Amygdala (tissue), 56 donors: ENCODE data around the gene BMS1.
"Not testable (repeated sequence)": the region's sequence is repeated elsewhere in the genome, so short reads cannot be mapped to it uniquely, and the experiment has no call there.

Source experiments
- DNase-seq, 56 donors: peaks; one replicate each; lab custom pipeline; 2025; lab: John Stamatoyannopoulos, UW

Gene BMS1

DNA sequence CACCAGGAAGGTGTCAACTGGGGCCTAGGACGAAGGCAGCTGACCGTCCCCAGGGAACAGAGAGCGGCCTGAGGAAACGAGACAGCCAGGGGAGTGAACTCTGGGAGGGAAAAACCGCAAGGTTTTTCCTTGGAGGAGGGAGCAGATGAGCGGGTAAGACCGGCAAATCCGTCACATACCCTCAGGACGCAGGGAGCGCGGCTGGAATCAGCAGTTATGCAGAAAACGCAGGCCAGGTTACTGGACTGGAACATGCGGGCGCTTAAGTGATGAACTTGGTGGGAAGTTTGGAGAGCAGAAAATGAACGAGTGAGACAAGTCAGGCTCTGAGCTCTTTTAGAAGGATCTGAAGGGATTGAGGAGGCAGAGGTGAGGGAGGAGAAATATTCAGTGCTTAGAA is 76.7 kb downstream of the BMS1 start:
- no peak for DNase-seq

DNA sequence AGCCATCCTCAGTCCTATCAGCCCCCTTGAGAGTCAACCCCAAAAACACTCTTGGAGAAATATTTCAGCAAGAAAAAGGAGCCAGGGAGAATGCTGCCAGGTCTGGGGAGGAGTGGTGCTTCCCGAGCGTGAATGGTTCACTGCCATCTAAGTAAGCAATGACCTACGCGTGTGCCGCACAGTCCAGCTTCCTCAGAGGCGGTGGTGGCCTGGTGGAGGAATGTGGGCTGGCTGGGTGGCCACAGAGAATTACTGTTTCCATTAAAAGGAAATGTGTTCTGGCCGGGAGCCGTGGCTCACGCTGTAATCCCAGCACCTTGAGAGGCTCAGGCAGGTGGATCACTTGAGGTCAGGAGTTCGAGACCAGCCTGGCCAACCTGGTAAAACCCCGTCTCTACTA is 77.4 kb downstream of the BMS1 start:
- DNase-seq, result not testable (repeated sequence)

DNA sequence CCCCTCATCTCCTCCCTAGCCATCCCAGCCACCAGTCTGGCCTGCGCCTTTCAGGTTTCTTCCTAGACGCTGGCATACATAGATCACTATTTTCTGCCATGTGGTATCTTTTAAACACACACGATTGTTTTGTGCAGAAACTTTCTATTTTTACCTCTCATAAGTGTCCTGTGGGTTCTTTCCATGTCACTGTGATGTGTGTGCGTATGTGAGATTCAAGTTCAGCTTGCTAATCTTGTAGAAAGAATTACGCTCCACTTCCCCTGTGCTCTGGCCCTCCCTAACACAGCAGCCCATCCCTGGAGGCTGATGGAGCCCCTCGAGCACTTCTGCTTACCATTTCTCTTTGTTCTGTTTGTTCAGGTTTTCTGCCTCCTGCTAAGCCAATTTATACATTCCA is 80.2 kb downstream of the BMS1 start:
- not testable (repeated sequence) for DNase-seq

DNA sequence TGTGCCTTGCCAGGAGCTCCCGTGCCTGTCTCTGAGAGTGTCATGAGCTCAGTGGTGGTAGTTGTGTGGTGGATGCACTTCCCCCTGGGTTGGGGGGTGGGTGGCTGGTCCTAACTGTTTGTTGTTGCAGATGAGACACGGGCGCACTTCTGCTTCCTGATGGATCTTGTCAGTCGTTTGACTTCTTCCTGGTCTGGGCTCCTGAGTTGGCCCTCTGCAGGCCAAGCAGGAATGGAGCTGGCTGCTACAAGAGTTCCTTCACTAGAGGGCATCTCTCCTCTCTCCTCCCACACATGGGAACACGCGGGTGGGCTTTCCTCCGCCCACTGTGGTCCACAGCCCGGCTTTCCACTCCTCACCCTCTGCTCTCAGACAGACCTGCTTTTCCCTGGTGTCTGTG is 82.0 kb downstream of the BMS1 start:
- no peak for DNase-seq

DNA sequence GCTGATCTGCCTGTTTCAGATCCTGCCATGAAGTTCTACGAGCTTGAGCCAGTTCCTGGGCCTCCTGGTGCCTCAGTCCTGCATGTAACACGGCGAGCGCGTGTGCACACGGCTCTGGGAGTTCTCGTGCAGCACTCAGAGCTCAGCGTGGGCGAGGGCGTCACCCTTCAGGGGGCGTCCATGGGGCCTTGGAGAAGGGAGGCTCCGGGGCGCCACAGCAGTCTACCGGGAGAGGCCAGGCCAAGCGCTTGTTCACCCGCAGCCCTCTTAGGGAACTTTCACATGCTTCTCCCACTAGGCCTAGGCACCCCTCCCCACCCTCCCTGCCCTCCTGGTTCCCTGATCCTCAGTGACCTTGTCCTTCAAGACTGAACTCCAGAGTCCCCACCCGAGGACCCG is 83.1 kb downstream of the BMS1 start:
- DNase-seq, result no peak

DNA sequence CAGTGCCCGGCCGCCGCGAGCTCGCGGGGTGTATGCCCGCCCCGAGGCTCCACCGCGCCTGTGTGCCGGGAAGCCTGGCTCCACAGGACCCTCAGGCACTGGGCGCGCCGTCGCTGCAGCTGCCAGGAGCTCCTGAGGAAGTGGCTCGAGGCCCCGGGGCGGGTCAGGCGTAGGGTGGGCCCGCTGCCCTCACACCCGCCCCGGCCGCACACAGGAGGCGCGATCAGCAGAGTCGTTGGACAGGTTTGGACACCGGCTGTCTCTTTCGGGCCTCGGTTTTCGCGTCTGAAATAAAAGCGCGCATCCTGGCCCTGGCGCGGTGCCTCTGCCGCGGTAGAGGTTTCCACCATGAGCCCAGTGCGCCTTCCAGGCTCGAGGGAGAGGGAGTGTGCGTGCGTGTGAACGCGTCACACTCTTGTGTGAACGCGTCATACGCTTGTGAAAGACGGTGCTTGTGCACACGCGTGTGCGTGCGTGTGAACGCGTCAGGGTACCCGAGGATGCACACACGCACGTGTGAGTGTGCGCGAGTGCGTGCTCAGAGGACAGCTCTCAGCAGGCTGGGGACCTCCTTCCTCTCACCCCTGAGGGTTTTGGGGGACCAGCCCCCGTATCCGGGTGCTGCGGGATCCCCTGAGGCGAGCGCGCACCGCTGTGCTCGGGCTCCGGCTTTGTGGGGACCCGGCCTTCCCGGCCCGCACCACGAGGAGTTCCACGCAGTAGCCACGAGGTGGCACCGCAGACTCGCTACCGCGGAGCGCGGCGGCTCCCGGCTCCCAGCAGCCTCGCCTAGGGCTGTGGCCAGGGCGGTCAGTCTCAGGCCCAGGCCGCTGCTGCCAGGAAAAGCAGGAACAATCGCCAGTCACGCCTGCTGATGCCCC is 83.8 kb downstream of the BMS1 start:
- DNase-seq, result peak in 49 of 56 donors; percentile 6 to 85 (median 51)

DNA sequence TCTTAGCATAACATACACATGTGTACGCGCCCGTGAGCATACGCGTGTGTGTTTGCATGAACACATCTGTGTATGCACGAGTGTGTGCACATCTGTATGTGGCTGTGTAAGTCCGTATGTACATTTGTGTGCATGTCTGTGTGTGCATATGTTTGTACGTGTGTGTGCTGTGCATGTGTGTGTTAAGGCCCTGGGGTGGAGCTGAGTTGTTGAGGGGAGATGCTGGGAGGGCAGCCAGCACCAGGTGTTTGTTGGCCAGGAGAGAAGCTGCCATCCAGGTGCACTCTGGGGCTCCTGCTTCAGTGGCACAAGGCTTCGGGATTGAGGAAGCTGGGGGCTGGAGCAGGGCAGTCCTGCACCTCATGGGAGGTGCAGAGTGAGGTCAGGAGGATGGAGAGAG is 85.0 kb downstream of the BMS1 start:
- no peak for DNase-seq

DNA sequence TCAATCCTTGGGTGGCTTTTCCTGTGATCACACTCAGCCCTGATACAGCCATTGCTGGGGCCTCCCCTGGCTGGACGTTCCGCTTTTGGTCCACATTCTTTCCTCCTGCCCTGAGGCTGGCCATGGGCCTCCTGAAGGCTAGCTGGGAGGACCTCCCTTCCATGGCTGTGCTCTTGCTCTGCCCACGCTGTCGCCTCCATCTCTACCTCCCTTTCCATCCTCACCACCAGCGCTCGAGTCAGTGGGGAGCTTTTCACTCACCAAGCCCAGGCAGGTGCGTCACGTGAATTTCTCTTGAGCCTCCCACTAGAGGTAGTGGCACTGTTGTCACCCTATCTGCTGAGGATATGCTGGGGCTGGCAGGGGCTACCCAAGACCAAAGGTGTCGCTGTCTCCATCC is 85.9 kb downstream of the BMS1 start:
- DNase-seq, result no peak

DNA sequence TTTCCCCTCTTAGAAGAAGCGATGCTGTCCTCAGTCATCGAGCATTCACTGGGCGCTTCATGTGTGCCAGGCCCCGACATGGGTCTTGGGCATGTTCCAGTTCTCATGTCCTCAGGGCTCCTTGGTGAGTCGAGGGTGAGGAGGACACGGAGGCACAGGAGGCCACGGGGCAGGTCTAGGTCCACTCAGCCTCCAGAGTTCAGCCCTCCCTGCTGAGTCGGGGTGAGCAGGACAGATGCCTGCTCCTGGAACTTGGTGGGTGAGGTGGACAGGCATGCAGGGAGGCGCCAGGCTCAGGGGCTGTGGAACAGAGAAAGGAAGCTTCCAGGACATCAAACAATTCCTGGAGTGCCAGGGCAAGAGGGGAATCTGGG is 87.4 kb downstream of the BMS1 start:
- no peak for DNase-seq

DNA sequence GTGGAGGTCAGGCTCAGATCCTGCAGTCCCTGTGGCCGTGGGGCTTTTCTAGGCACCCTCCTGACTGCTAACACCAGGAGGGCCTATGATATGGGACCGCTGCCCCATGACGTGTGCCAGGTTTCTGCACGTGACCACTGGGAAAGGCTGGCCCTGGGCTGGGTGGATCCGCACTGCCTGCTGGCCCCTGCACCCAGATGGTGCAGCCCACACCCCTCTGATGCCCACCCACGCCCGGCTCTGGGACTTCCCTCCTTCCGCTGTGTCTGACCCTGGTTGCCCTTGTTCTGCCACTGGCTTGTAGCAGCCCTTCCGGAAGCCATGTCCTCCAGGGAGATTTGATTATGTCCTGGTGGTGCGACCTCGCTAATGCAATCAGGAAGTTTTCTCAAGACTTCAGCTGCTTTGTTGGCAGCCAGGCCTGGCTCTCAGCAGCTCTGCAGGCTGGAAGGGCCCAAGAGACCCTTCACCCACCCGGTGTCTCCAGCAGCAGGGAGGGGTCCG is 88.6 kb downstream of the BMS1 start:
- not testable (repeated sequence) for DNase-seq

DNA sequence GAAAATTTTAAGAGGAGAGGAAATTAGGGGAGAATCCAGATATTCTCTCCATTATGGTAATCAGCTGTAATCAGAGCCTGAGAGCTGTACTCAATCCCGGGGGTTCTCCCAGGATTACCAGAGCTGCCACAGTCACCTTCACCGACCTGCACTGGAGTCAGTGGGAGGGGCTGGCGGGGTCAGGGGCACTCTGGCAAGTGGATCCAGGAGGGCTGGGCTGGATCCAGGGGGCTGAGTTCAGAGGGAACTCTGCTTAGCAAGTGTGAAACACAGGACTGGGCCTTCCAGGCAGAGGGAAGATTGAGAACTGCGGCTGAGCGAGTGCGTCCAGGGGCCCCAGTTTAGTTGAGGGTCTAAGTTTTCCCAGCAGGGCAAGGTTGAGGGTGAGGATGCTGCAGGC is 89.2 kb downstream of the BMS1 start:
- no peak for DNase-seq

DNA sequence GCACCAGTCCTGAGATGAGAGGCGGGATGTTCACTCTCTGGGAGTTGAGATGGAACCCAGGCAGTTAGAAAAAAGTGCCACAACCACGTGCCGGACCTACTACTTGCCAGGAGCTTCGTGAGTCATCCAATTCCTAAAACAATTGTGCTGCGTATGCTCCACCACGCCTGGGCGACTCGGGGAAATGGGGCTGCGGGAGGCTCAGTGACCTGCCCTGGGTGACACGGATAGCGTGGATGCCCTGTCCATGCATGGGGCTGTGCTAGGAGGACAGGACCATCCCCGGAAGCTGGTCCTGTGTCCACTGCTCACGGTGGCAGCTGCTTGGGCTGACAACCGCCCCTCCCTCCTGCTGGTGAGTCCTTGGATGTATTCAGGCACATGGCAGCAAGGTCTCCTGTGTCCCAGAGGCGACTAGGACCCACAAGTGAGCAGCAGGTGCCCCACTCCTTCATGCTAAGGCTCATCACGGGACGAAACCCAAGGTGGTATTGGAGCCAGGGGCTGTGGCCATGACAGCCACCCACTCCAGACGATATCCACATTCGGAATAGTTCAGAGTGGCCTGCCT is 90.4 kb downstream of the BMS1 start:
- DNase-seq, result no peak

DNA sequence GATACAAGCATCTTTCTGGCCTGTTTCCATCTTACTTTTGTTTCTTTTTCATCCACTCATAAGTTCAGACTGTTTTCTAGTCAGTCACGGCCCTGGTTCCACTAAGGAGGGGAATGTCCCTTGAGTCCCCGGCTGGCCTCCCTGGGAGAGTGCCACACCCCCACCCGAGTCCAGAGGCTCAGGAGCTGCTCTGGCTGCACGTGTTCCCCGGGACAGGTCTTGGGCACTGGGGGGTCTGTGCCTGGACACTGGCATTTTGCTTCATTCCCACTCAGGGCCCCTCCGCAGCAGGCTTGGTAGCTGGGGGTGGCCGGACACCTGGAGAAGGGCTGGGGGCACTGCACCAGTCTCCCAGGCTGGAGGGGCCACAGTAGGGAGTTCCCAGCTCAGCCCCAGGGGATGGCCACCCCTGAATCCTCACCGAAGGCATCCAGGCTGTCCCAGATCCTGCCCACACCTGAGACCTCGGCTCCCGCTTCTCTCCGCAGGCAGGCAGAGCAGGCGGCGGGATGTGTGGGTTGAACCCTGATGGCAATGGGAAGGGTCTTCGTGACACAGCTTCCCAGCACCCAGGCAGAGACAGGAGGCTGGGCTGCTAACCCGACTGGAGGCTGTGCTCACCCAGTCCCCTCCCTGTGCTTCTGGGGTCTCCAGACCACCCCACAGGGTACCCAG is 92.3 kb downstream of the BMS1 start:
- no peak for DNase-seq

DNA sequence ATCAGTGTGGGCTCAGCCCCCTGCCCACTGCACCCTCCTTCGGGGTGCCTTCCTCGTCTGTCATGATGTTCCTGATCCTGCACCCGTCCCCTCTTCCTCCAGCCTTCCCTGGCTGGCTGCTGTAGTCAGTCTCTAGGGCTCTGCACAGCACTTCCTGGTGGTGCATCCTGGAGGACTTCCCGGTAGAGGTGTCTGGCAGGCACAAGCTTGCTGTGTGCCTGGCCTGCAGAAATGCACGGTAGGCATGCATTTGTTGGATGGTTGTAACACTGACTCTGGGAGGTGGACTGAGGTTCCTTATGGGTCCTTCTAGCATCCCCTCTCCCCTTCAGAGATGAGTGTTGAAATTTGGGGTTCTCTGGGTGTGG is 92.8 kb downstream of the BMS1 start:
- DNase-seq, result no peak

DNA sequence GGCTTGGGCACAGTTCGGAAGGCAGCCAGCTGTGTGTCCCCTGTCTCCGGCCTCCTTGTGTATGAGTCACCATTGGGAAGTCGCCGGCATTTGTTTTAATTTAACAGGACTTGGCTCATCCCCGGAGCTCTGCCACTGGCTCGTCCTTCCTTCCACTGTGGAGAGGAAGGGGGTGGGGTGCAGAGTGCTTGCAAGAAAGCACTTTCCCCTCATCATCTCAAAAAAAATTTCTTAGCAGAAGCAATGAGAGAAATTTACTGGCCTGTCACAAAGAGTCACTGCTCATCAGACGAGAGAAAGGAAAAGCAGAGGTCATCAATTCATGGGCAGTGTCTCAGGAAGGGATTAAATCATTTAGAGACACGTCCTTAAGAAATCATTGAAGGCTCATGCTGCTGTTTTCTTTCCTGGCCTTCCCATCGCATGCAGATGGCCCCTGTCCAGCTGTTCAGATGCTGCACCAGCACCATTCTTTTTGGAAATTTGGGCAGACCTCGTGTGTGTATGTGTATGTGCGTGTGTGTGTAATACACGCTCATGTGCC is 93.3 kb downstream of the BMS1 start:
- peak in 2 of 56 donors; percentile 13 to 19 for DNase-seq

DNA sequence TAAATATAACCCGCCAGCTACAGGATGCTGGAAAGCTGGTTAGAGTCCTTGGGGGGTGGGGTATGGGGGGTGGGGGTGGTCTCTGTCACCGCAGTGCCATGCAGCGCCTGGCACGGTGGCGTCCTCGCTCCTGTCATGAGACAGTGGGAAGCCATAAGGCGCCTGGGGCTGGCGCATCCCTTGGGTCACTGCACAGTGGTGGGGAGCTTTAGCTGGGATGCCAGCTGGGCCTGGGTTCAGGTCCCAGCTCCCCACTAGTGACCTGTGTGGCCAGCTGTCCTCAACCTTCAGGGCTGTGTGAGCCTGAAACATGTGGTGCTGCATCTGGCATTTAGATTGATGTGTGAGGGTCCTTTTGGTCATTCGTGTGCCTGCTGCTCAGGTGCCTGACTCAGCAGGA is 93.9 kb downstream of the BMS1 start:
- no peak for DNase-seq

DNA sequence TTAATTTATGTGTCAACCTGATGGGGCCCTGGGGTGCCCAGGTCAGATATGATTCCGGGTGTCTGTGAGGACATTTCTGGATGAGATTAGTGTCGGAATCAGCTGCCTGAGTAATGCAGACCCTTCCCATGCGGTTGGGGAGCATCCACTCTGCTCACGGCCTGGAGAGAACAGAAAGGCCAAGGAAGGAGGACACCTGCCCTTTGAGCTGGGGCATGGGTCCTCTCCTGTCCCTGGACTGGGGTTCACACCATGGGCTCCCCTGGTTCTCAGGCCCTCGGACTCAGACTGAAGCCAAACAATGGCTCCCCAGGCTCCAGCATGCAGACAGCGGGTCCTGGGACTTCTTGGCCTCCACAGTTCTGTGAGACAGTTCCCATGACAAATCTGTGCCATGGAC is 94.3 kb downstream of the BMS1 start:
- DNase-seq, result no peak

DNA sequence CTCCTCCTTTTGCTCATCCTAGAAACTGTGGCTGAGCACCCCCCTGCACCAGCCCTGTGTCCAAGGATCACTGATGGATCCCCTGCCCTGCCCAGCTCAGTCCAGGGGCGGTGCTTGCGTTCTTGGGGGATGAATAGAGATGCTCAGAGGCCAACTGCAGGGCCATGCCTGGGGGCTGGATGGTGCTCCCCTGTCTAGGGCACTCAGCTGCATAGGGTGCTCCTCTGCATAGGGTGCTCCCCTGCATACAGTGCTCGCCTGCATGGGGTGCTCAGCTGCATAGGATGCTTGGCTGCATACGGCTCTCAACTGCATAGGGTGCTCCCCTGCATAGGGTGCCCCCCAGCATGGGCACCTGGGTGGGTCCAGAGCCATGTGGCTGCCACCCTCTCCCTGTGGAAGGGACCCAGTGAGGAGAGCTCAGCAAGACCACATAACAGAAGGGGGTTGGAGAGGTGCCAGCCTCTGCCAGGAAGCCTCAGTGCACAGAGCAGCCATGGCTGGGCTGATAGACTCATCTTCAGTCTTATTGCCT is 95.0 kb downstream of the BMS1 start:
- DNase-seq, result no peak

DNA sequence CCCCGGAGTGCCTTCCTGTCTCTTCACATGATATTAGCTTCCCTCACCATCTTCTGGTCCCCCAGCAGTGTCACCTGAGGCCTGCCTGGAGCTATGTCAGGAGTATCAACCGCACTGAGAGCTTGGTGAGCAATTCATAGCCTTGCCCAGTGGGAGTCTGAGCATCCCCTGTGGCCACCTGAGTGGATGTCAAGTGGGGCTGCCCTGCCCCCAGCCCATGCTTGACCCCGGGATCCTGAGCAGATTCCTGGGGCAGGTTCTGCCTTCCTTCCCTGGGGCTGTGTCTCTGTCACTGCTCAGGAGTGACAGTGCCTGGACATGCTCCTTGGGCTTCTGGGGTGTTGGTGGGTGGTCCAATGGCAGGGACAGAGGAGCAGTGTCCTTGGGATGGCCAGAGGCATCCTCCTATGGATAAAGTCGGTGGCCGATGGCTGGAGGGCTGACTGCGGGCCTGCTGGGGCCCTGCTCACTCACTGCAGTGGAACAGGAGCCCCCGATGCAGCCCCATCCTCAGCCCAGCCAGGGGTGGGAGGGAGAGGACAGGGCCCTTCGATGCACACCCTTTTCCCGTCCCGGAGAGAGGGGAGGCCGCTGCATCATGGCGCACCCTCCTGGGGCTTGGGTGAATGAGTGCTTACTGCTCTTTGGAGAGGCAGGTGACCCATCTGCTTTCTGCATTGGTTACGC is 95.7 kb downstream of the BMS1 start:
- DNase-seq, result no peak

DNA sequence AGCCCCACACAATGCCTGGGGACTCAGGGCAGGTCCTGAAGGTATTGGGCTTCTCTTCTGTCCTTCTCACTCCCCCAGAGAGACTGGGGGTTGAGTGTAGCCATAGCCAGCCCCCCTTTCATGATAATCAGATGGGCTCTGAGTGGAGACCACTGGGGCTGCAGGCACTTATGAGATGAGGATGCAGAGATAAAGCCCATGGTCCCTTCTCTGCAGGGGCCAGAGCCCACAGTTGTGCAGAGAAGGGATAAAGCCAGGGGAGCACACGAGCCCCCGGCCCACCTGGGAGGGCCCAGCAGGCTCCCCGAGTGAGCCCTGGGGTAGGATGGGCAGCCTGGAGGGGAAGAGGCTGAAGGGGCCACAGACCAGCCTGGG is 96.2 kb downstream of the BMS1 start:
- DNase-seq, result no peak
